ENCODE data around the gene ITFG1.

Gene ITFG1

DNA sequence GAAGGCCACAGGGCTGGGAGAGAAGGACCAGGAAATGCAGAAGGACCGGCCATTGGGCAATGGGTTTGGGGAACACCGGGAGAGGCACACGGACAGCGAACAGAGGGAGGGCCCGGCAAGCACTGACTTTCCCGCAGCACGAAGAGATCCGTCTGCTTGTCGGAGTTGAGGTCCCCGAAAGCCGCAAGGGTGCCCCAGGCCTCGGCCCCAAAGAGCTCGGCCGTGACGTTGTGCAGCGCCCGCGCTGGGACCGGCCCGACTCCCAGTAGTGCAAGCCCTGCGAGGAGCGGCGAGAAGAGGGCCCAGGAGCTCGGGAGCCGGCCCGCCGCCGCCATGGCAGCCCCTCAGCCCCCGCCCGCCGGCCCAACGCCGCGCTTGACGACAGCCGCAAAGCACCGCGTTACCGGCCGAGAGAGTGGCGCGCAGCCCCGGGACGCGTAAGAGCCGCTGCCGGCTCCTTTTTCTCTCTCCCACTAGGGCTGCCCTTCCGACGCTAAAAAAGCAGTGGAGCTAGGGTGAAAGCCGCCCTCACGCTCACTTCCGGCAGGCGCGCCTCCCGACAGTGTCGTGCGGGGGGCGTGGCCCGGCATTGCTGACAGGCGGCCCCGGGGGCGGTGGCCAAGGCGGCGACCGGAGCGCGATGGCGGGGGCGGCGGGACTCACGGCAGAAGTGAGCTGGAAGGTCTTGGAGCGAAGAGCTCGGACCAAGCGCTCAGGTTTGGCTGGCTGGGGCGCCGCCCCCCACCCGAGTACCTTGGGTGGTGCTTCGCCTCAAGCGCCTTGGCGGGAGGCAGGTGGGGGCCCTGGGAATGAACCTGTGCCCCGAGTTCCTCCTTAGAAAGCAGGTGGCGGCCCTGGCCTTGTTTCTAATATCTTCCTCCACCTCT lies at the start of gene ITFG1, which contains the start of gene PHKB:
Gene ITFG1 (minus strand): TSS at position 353 of the 887 bp plus-strand sequence. CDS start 18 bp downstream, at position 335.
Gene PHKB (plus strand): TSS at position 621 of the 887 bp plus-strand sequence. CDS start 20 bp downstream, at position 641.
- no peak for FAIRE-seq
- peak; percentile 90 for DNase-seq (ENCODE audit: low spot score)

DNA sequence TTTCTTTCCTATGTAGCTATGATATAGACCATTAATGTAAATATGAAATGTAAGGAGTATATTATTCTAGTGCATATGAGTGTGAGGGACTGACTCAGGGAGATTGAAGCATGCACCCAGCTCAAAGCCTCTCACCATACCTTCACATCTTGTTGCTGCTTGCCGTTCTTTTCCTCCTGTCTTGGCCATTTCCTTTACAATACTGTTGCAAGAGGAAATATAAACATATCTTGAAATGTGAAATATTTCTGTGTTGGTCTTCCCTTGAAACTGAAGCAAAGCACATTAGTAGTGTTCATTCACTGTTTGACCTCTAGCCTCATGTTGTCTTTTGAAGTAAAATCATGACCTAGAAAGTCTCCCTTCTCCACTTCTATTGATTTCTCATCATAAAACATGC lies 46.8 kb upstream of the ITFG1 start:
- FAIRE-seq (no peak), DNase-seq (ENCODE audit: low spot score) (no peak)

DNA sequence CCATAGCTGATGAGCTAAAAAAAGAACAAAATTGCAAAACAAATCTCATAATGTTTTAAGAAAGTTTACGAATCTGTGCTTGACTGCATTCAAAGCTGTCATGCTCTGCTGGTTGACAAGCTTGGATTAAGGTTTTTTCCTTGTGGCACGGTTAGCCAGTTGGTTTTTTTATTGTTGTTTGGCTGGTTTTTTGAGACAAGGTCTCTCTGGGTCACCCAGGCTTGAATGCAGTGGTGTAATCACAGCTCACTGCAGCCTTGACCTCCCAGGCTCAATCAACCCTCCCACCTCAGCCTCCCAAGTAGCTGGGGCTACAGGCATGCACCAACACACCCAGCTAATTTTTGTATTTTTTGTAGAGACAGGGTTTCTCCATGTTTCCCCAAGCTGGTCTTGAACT lies 45.9 kb upstream of the ITFG1 start:
- FAIRE-seq (no peak), DNase-seq (ENCODE audit: low spot score) (no peak)

DNA sequence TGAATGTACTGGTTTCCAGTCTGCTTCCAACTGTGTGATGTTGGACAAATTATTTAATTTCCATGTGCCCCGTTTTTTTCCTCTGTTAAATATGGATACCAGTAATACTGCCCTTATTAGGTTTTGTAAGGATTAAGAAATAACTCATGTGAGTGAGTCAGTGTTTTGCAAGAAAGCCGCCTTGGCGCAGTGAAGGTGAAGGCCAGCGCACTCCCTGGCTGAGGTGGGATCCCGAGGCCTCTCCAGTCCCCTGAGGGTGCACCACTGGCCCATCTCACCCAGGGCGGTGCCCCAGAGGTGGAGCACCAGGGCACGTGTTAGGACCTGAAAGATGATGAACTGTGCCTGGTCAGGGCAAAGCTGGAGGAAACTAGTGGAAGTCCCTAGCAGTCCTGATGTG lies 43.7 kb upstream of the ITFG1 start:
- no peak for DNase-seq (ENCODE audit: low spot score)

DNA sequence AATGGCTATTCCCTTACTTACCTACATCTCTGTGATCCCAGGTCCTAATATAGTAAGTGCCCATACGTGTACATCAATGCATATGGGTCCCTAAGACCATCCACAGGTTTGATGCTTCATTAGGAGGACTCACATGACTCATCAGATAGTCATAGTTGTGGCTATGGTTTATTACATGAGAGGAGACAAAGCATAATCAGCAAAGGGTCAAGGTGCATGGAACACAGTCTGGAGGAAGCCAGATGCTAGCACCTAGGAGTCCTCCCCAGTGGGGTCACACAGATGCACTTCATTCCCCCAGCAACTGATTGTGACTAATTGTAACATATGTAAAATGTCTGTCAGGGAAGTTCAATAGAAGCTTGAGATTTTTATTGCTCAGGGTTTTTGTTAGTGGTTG lies 43.1 kb upstream of the ITFG1 start:
- FAIRE-seq: no peak

More for the DNA sequence above, 43.7 kb upstream of the ITFG1 start:
- FAIRE-seq: no peak

DNA sequence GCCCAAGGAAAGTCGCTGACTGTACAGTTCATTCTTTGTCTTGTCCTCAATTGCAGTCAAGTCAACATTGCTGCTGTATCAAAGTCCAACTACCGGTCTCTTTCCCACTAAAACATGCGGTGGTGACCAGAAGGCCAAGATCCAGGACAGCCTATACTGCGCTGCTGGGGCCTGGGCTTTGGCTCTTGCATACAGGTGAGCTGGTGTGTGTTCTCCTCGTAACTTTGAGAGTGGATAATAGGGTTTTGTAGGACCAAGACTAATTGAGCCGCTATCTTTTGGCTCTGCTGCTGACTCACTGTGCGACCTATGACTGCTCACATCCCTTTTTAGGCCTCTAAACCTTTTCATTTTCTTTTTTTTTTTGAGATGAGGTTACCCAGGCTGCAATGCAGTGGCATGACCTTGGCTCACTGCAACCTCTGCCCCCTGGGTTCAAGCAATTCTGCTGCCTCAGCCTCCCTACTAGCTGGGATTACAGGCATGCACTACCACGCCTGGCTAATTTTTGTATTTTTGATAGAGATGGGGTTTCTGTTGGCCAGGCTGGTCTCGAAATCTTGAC lies 38.9 kb upstream of the ITFG1 start:
- no peak for FAIRE-seq
- no peak for DNase-seq (ENCODE audit: low spot score)

More for the DNA sequence above, 43.1 kb upstream of the ITFG1 start:
- DNase-seq (ENCODE audit: low spot score): no peak

DNA sequence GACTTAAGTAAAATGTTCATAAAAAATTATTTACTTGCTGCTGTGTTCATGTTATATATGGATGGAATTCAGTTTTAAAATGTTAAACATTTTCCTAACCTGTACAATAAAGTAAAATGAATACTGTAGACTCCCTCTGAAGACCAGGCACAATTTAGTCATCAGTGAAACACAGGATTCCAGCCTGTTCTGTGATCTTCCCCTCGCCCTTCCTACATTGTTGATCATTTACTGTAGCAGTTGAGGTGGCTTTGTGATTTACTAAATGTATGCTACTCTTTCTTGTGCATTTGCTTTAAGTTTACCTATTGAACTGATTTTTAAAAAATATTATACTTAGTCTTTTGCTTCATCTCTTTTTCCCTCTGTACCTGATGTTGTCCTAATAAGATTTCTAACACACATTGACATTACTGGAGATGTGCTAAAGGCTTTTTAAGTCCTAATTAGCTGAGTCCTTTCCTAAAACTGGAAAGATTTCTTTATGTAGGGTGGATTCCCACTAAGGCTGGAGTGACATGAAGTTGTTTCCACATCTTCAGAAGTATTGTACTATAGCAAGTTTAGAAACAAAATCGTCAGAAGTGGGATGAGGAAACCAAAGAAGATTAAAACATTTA lies 38.3 kb upstream of the ITFG1 start:
- FAIRE-seq (no peak), DNase-seq (ENCODE audit: low spot score) (no peak)

DNA sequence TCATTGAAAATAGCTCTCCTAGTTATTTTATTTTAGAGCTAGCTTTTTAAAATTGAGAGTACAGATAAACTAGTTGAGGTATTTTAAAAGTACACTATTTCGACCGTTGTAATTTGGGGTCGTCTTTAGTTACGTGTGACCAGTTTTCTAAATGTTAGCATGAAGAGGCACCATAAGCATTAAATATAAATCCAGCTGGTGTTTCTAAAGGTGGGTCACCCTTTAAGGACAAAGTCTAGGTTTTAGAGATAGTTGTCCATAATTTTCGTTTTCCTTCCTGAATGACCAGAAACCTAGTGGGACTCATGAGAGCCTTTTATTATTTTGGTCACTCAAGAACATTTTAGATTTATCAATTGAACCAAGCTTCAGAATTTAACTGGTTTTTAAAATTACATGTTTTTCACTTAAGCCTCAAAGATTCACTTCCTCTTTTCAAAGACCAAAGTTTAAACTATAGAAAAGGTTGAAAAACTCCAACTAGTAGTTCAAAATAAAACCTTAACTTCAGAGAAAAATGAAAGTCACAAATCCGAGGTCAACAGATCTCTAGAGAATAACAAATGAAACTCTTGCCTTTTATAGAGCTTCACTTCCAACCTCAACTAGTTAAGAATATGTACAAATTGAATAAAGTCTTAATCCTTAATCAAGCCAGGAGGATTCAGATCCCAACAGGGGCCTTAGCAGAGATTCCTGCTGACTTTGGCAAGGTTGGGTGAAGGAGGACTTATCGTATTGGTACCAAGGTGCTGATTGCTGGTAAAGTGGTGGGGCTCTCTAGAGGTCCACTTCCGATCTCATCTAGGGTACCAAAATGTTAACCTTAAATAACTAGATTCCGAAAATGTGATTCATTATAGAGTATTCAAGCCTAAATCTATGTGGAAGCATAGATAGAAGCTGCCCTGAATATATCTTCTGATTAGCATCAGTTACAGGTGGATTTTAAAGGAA lies 32.8 kb upstream of the ITFG1 start:
- DNase-seq (ENCODE audit: low spot score) (no peak), FAIRE-seq (no peak)

DNA sequence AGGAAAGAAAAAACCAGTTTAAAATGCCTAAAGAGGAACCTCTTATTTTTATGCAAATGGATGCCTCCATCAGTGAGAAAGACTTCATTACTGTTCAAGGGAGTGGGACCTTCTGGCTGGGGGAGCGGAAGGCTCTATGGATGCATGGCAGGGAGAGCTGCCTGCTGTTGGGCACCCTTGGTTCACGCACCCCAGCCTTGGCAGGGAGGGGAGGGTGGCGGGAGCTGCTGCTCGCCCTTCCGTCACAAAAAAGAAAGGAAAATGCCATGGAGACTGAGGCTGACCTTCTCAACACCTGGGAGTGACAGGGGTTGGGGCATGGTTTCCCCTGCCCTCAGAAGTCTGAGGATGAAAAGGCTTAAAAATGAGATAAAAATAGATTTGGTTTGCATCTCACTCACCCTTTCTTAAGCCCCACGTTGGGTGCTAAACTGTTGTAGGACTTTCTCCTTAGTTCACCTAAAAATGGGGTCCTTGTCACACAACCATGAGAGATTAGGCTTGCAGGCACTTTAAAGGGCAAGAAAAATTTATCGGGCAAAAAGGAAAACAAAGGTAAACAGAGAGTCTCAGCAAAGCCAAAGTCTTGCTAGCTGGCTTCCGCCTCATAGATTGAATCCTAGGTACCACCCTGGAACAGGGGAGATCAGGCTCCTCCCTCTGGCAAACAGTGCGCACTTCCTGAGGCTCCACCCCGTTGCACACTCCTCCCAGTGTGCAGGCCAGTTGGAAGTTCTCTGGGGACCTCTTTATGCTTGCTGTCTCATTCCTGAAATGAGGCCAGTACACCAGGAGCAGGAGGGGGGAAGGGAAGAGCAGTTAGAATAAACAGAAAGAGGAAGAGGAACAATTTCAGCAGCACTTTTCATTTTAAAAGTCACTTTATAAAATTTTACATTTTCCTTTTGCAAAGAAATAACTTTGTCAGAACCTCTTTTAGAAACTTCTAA lies 31.8 kb upstream of the ITFG1 start:
- FAIRE-seq (no peak), DNase-seq (ENCODE audit: low spot score) (peak; percentile 34)

DNA sequence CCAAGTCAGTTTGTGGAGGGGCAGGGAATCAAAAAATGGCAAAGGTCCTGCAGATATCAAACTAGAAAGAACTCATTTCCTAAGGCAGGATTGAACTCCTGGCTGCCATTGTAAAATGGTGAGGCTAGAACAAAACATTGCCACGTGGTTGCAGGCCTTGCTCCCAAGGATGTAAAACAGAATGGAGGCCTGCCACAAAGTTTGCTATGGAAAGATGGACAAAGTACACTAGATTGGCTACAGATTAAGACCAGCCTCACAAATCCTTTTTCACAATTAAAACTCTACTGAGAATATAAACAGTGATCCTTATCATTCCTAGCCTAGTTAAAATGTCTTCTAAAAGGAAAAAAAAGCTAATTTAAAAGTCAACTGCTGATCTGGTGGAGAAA lies 31.2 kb upstream of the ITFG1 start:
- FAIRE-seq (no peak), DNase-seq (ENCODE audit: low spot score) (no peak)

DNA sequence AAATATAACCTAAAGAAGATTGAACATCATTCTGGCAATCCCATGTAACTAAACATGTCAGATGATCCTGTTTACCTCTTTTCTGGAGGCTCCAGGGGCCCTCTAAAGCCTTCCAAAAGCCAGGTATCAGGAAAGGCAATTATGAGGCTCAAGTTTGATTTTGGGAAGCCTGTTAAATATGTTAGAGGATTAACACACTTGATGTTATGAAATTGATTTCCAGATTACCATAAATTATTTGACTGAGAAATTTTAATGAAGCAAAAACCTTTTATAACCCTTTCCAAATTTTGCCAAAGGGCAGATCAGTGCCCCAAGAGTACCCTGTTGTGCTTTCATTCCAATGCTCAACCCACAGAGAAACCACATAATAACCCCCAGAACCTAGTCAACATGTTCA lies 29.6 kb upstream of the ITFG1 start:
- DNase-seq (ENCODE audit: low spot score) (no peak), FAIRE-seq (no peak)

DNA sequence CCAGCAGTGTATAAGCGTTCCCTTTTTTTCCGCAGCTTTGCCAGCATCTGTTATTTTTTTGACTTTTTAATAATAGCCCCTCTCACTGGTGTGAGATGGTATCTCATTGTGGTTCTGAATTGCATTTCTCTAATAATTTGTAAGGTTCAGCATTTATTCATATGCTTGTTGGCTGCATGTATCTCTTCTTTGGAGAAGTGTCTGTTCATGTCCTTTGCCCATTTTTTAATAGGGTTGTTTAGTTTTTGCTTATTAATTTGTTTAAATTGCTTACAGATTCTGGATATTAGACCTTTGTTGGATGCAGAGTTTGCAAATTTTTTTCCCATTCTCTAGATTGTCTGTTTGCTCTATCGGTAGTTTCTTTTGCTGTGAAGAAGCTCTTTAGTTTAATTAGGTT lies 27.2 kb upstream of the ITFG1 start:
- FAIRE-seq: no peak

DNA sequence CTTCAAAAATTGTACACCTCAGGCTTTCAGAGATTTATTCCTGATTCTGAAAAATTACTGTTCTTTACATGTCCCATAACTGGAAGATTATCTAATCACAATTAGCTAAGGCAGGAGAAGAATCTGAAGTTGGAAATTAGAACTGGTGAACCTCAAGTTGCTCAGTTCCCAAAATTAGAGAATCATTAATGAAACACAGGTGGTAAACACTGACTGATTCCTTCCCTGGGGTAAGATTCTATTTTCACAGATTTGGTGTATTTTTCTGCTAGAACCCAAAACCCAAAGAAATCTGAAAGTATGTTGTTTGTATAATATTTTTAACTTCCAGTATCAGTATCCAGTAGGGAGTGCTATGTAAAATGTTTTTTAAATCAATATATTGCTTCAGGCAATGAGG lies 26.0 kb upstream of the ITFG1 start:
- no peak for FAIRE-seq
- DNase-seq (ENCODE audit: low spot score): no peak

More for the DNA sequence above, 27.2 kb upstream of the ITFG1 start:
- DNase-seq (ENCODE audit: low spot score): no peak

DNA sequence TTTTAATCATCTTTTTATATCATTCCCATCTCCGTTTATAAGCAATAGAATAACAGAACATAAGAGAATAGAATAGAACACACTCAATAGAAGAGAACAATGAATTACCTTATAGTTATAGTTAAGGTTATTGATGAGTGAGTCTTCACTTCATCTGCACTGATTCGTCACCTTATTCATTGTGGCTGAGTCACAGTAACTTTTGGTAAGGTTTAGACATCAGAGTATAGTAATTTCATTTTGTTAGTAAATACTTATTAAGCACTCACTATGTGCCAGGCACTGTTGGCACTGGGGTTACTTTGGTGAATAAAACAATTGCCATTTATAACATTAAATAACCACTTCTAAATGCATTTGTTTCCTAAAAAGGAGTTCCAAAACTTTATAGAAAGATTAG lies 22.8 kb upstream of the ITFG1 start:
- no peak for DNase-seq (ENCODE audit: low spot score)
- FAIRE-seq: no peak

DNA sequence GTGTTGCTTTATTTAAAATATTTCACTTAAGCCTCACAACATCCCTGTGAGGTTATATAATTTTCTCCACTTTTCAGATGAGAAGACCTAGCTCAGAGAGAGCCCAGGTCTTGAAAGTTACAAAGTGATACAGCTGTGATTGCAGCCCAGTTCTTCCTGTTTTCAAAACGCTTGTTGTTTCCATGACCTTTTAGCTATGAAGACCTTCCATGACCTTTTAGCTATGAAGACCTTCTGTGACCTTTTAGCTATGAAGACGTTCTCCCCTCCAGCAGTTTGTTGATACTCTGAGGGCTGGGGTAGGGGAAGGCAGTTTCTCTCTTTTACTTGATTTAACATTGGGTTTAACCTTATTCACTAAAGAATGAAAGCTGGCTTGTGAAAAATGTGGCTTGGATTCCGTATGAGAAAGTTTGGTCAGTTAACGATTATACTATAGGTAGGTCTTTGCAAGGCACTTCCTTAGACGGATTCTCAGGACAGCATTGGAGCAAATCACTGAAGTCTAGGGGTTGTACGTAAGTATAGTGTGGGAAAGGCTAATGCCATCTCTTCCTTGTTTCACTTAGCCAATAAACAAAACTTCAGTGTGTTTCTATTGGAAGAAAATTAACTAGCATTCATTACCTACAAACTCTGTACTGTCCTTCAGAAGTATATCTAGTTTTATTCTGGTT lies 21.0 kb upstream of the ITFG1 start:
- no peak for FAIRE-seq

DNA sequence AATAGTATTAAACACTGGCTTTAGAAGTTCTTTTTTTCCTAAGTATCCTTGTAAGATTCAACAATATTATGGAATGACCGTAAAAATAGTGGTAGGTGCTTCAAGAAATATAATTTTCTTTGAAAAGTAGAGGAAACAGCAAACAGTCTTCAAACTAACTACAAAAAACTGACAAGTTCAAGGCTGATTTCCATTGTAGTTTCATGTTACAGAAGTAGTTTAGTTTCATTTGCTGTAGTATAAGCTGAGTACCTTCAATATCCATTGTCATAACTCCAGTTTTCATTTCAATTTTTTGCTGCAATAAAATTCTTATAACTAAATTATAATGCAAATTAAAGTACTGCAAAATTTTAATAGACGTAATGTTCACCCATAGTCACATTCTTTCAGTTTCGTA lies 19.5 kb upstream of the ITFG1 start:
- FAIRE-seq: no peak
- no peak for DNase-seq (ENCODE audit: low spot score)

More for the DNA sequence above, 21.0 kb upstream of the ITFG1 start:
- DNase-seq (ENCODE audit: low spot score): no peak

DNA sequence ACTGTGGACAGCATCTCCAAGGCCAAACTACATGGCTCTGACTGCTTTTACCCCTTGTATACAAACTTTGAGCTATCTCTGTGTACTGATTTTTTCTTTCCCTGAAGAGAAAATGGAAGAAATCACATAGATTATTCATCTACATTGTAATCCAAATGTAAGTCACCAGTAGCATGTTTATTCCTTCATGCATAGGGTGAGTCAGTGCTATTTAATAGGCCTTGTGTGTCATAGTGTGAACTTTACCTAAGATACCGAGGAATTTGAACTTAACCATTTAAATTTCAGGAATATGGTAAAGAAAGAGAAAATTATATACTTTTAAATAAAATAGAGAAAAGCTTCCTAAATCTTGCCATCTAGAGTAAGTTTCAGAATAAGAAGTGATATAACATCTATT lies 16.8 kb upstream of the ITFG1 start:
- DNase-seq (ENCODE audit: low spot score) (no peak), FAIRE-seq (no peak)

DNA sequence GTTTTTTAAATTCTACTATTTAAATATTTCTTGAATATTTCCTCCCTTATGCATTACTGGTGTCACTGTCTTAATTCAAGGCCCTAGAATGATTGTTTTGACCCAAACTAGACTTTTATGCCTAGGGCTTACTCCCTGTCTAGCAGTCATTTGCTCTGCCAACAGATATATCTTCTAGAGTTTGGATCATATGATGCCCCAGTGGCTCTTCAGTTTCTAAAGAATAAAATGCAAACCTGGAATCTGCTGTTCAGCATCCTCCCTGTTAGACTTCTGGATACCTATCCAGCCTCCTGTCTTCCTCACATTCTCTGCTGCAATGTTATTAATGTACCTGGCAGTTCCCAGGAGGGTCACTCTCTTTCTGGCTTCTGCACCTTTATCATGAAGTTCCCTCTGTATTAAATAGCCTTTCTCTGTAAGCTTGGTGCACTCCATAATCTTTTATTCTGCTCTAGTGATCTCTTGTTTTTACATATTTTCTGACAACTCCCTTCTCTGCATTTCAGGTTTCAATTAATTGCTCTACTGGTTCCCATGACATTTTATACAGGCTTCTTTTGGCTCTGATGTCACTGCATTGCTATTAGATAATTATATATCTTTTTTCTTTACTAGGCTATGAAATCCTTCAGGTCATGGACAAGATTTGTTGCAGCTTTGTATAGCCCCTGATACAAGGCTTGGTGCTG lies 15.9 kb upstream of the ITFG1 start:
- FAIRE-seq: no peak
- no peak for DNase-seq (ENCODE audit: low spot score)

DNA sequence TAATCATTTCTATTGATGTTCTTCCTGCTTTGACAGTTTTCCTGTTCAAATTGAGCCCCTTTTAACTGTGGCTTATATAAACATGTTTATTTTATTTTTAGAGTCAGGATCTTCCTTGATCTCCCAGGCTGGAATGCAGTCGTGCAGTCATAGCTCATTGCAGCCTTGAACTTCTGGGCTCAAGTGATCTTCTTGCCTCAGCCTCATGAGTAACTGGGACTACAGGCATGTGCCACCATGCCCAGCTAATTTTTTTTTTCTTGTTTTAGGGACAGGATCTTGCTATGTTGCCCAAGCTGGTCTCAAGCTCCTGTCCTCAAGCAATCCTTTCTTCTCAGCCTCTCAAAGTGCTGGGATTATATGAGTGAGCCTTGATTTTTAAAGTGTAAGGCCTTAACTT lies 14.9 kb upstream of the ITFG1 start:
- FAIRE-seq (no peak), DNase-seq (ENCODE audit: low spot score) (no peak)
